BJ (cell line): Measurements from ENCODE around the gene NEK8. TPM values are rescaled to one million over a fixed set of nuclear protein-coding genes. Genes with fewer than 3 reads are reported as not detected.
A peak's percentile ranks its signal among the peaks of the same experiment; 100 is the strongest.

Experiments used
- CTCF ChIA-PET: fragments of 350-600 bp; formaldehyde crosslinking; extraction: SDS; loops from one replicate; lab custom pipeline; 2021; ENCODE audit warnings: antibody characterized with exemption, inconsistent platforms; lab: Yijun Ruan, JAX
- POLR2A ChIA-PET: fragments of 300-600 bp; sonication (Branson Sonifier 250); formaldehyde crosslinking; extraction: SDS; loops from one replicate; lab custom pipeline; 2021; ENCODE audit warnings: antibody characterized with exemption; lab: Charles Lee
- DNase-seq: peaks from one replicate; pipeline ENCODE4 v3.0.0-alpha.2; 2011; ENCODE audit warnings: low read depth
- H3K27me3 ChIP-seq: 2 replicates; pipeline ENCODE4 v1.6.0; 2011; ENCODE audit warnings: low read length; ENCODE audit not compliant: control insufficient read depth, insufficient read depth
- H3K36me3 ChIP-seq: 2 replicates; pipeline ENCODE4 v1.5.1; 2011; ENCODE audit warnings: low read length; ENCODE audit not compliant: control insufficient read depth, insufficient read depth
- H3K4me3 ChIP-seq: 2 replicates; pipeline ENCODE4 v1.5.1; 2011; ENCODE audit warnings: low read depth, mild to moderate bottlenecking, control low read depth, low read length
- polyA plus RNA-seq: library from polyadenylated mRNA; depleted of rRNA; stranded (reverse); fragments of >200 nt; gene quantifications from 2 replicates; pipeline ENCODE4 v1.2.3, GENCODE V29; 2011
- TF ChIP-seq, protein P1 (sequence below): IDR thresholded peaks from 2 replicates; pipeline ENCODE4 v1.5.1; 2011; ENCODE audit warnings: low read depth, mild to moderate bottlenecking, control low read depth, inconsistent platforms, low read length, moderate library complexity; ENCODE audit not compliant: insufficient read depth

NEK8 gene
- polyA plus RNA-seq, 1 experiment, result 5.3 TPM

DNA sequence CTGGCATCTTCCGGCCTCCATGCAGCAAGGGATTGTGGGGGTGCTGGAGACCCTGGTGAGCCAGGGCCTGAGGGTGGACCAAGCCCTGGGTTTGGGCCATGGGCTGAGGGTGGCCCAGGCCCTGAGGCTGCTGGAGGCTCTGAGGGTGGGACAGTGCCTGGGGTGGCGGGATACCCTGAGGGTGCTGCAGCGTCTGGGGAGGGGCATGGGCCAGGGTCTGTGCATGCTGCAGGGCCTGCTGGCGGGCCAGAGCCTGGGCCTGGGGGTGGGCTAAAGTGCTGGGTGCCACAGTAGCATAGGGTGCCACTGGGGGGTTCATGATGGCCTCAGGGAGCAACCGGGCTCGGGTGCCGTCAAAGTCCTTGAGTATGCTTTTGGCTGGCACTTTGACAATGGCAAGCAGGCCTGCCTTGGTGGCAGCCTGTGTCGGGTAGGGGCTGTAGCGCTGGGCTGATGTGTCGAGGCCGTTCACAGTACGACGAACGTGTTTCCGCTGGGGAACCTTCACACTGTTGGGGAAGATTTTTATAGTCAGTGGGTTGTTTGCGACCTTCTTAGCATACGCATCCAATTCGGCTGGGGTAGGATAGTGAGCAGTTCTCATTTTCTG, 30.8 kb downstream of the NEK8 start:
- Histone ChIP-seq H3K27me3 (no peaks in the 10 kb centered on the region), H3K4me3 (no peak overlapping the region), H3K36me3 (peaks cover 14% of the 10 kb centered on the region)
- TF ChIP-seq, protein P1, sequence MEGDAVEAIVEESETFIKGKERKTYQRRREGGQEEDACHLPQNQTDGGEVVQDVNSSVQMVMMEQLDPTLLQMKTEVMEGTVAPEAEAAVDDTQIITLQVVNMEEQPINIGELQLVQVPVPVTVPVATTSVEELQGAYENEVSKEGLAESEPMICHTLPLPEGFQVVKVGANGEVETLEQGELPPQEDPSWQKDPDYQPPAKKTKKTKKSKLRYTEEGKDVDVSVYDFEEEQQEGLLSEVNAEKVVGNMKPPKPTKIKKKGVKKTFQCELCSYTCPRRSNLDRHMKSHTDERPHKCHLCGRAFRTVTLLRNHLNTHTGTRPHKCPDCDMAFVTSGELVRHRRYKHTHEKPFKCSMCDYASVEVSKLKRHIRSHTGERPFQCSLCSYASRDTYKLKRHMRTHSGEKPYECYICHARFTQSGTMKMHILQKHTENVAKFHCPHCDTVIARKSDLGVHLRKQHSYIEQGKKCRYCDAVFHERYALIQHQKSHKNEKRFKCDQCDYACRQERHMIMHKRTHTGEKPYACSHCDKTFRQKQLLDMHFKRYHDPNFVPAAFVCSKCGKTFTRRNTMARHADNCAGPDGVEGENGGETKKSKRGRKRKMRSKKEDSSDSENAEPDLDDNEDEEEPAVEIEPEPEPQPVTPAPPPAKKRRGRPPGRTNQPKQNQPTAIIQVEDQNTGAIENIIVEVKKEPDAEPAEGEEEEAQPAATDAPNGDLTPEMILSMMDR, result no peak
- POLR2A ChIA-PET, result no interaction called here
- CTCF ChIA-PET, result interaction anchor here (1.0 to 7.1 kb wide), 3 partner anchors 10 to 68 kb away, joined by 4 to 95 read pairs (median 63); partner anchors contain the start of genes NEK8 and TLCD1
- no peak for DNase-seq

DNA sequence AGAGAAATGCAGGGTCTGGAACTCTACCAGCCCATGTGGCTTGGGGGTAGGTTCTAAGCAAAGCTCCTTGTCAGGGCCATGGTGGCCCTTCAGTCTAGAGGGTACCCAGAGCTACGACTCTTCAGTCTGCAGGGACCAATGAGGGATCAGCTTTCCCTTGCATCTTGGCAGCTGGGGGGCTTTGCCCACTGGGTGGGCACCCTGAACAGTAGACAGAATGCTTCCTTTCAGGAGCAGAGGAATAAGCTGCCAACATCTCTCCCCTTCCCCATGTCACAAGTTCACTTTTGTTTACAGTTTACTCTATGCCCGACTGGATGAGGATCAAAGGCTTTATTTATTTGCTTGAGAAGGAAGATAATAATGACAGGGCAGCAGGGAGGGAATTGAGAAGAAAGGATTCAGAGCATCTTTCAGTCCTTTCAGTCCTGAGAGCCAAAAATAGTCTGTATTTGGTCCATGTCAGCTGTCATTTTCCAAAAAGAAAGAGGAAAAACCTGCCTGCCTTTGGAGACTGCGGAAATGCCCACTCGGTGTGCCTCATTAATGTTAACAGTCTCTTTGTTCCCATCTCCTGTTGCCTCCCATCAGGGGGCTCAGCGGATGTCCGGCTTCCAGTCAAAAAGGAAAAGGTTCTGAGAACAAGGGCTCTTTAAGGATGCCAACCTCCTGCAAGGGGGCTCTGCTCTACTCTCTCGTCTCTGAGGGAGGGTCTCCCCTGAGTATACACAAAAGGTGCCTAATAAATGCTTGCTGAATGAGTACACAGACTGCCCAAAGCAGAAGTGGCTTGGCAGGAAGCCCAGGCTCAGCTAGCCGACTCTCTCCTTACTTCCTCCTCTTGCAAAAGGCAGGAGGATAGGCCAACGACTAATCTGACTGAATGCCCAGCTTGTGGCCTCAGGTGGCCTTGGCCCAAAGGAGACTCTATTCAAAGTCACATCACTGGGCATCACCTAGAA, 32.3 kb downstream of the NEK8 start:
- H3K4me3 ChIP-seq, result no peak overlapping the region
- peaks cover 16% of the 10 kb centered on the region for H3K36me3 ChIP-seq
- ChIA-PET POLR2A (no interaction called here), CTCF (interaction anchor here (0.6 to 7.1 kb wide), 11 partner anchors 11 to 205 kb away, joined by 3 to 95 read pairs (median 4); partner anchors contain the start of genes ERAL1, FAM222B, NEK8 and TLCD1)
- TF ChIP-seq, protein P1, result no peak
- DNase-seq, result no peak
- no peaks in the 10 kb centered on the region for H3K27me3 ChIP-seq

- no peak for DNase-seq
- Histone ChIP-seq H3K27me3 (no peaks in the 10 kb centered on the region), H3K4me3 (no peak overlapping the region), H3K36me3 (peaks cover 16% of the 10 kb centered on the region)
- ChIA-PET POLR2A (no interaction called here), CTCF (interaction anchor here (0.6 to 7.1 kb wide), 33 partner anchors 11 to 191 kb away, joined by 3 to 95 read pairs (median 7); partner anchors contain the start of genes DHRS13, FAM222B, NEK8 and PHF12)
- TF ChIP-seq, protein P1, result no peak
Observed at GRCh38 chr17:28763137-28763799, 34.7 kb downstream of the NEK8 start.

- no peak overlapping the region for H3K4me3 ChIP-seq
- H3K36me3 ChIP-seq, result peaks cover 11% of the 10 kb centered on the region
- ChIA-PET CTCF (interaction anchor here (0.6 to 7.1 kb wide), 36 partner anchors 10 to 190 kb away, joined by 3 to 95 read pairs (median 6); partner anchors contain the start of genes DHRS13, FAM222B, NEK8 and PHF12), POLR2A (no interaction called here)
- H3K27me3 ChIP-seq, result no peaks in the 10 kb centered on the region
- no peak for DNase-seq
- TF ChIP-seq, protein P1, result peak; percentile 77
Observed at GRCh38 chr17:28763804-28764266, 35.2 kb downstream of the NEK8 start.
